HG02623 (cell line): ENCODE data around the gene TEKTIP1.
"Not testable (repeated sequence)": the region's sequence is repeated elsewhere in the genome, so short reads cannot be mapped to it uniquely, and the experiment has no call there.

ENCODE experiments used
- ATAC-seq: cut with Tn5 transposase; IDR thresholded peaks from one replicate; pipeline ENCODE4 v1.9.1; 2021; ENCODE audit warnings: moderate library complexity; ENCODE audit not compliant: unreplicated experiment

Gene TEKTIP1

GRCh38 chr19:3581792-3582191, 42.8 kb downstream of the TEKTIP1 start:
- not testable (repeated sequence) for ATAC-seq

GRCh38 chr19:3584036-3584802, 45.2 kb downstream of the TEKTIP1 start:
- not testable (repeated sequence) for ATAC-seq

GRCh38 chr19:3585301-3586126, 46.5 kb downstream of the TEKTIP1 start, which contains the start of gene GIPC3:
Gene GIPC3, plus strand, starts transcription at chr19:3585478. Its CDS starts 120 bp downstream, at chr19:3585598.
- ATAC-seq: no peak

- no peak for ATAC-seq
Observed at GRCh38 chr19:3586127-3586626, 47.2 kb downstream of the TEKTIP1 start.

GRCh38 chr19:3586707-3587346, 47.9 kb downstream of the TEKTIP1 start:
- no peak for ATAC-seq

- no peak for ATAC-seq
Observed at GRCh38 chr19:3589439-3589838, 50.5 kb downstream of the TEKTIP1 start.

- ATAC-seq: no peak
Observed at GRCh38 chr19:3589949-3590348, 51.0 kb downstream of the TEKTIP1 start.

- no peak for ATAC-seq
Observed at GRCh38 chr19:3590991-3591659, 52.2 kb downstream of the TEKTIP1 start.

- no peak for ATAC-seq
Observed at GRCh38 chr19:3591876-3592613, 53.1 kb downstream of the TEKTIP1 start.

- no peak for ATAC-seq
Observed at GRCh38 chr19:3593156-3593555, 54.2 kb downstream of the TEKTIP1 start.
